GM18520 (cell line): ENCODE data around the gene TRAPPC1.

Experiments
- ATAC-seq: cut with Tn5 transposase; IDR thresholded peaks from one replicate; pipeline ENCODE4 v1.9.1; 2021; ENCODE audit not compliant: unreplicated experiment

TRAPPC1 gene

GRCh38 chr17:7881276-7882054 is 50.3 kb downstream of the TRAPPC1 start:
- no peak for ATAC-seq
